OCI-LY7 (cell line): ENCODE results near the gene GAS7.

Experiments used
- CTCF ChIP-seq: fragments of 200-600 bp; sonication (generic); conservative IDR thresholded peaks from 2 replicates; pipeline ENCODE4 v1.5.1; 2014; ENCODE audit warnings: mild to moderate bottlenecking, antibody characterized with exemption, low read length, moderate library complexity, mixed read lengths
- EZH2phosphoT487 ChIP-seq: fragments of 200-600 bp; sonication (generic); IDR thresholded peaks from 2 replicates; pipeline ENCODE4 v1.6.1; 2018; ENCODE audit warnings: low read depth, borderline replicate concordance, mild to moderate bottlenecking, mixed run types, antibody characterized with exemption, low read length, moderate library complexity, mixed read lengths

- TF ChIP-seq CTCF (no peak), EZH2phosphoT487 (no peak)
These were observed 255.5 kb downstream of the GAS7 start for GRCh38 chr17:9942885-9943284.
